GM21360 (cell line): Measurements from ENCODE around the gene PMM2.
A peak's percentile ranks its signal among the peaks of the same experiment; 100 is the strongest.

Source experiments
- ATAC-seq: cut with Tn5 transposase; IDR thresholded peaks from one replicate; pipeline ENCODE4 v1.9.1; 2021; ENCODE audit warnings: mild to moderate bottlenecking, moderate library complexity; ENCODE audit not compliant: unreplicated experiment

The PMM2 gene

DNA sequence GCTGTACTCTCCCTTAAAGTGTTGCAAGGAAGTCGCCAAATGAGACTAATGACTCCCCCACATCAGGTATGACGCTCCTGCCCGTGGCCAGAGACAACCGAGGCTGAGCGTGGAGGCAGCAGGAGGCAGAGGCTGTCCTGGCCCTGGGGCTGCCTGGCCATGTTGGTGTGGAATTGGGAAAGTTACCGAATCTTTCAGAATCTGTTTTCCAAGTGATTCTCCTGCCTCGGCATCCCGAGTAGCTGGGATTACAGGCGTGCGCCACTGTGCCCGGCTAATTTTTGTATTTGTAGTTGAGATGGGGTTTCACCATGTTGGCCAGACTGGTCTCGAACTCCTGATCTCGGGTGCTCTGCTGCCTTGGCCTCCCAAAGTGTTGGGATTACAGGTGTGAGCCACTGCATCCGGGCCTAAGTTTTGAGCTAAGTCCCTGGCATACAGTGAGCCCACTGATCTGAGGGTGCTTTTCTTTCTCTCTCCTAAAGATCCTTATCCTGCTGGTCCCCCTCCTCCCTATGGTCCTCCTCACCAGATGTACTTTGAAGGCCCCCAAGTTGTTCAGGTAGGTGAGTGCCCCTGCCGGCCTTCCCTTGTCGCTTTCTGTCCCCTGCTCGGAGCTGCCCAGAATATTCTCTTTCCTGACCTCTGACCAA, 85.2 kb downstream of the PMM2 start:
- no peak for ATAC-seq

GRCh38 chr16:8885674-8886592, 88.3 kb downstream of the PMM2 start:
- ATAC-seq: no peak

GRCh38 chr16:8886593-8887430, 89.2 kb downstream of the PMM2 start:
- ATAC-seq: no peak

GRCh38 chr16:8887431-8887765, 89.8 kb downstream of the PMM2 start:
- no peak for ATAC-seq

GRCh38 chr16:8887952-8888560, 90.4 kb downstream of the PMM2 start:
- ATAC-seq: no peak

DNA sequence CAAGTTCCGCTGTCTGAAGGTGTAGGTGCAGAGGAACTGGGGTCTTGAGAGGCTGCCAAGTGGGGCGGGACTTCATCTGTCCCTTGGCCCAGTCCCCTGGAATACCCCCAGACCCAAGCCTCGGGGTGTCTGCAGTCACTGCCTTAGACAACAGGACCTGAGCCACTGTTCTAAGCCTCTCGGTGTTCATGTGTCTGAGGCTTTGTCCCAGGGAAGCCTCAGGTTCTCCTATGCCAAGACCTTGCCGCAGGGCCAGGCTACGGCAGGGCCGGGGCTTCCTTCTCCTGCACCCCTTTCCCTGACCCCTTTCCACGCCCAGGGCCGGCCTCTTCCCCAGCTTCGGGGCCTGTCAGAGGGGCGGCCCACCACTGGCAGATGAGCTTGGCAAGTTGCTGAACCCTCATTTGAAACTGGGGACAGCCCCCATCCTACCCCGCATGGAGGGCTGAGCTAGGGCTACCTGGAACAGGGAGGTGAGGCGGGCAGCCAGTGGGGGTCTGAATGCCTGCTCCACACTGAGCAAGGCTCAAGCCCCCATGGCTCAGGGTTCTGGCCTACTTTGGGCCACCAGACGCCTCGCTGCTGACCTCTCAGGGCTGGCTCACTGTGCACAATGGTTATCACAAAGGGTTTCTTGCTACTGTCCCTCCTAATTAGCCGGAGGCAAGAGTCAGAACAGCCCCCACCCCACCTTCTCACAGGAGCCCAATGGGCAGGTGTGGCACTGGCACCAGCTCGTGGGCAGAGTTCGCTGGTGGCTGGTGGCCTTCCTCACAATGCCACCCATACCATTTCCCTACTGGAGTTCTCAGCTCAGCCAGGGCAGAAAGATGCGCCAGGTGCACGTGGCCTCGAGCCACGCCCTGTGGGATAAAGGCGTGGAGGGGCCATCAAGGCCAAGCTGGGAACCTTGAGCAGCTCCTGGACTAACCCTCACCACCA, 91.6 kb downstream of the PMM2 start:
- ATAC-seq: no peak

GRCh38 chr16:8889893-8890548, 92.4 kb downstream of the PMM2 start:
- no peak for ATAC-seq

GRCh38 chr16:8890549-8890921, 92.9 kb downstream of the PMM2 start:
- ATAC-seq: no peak

DNA sequence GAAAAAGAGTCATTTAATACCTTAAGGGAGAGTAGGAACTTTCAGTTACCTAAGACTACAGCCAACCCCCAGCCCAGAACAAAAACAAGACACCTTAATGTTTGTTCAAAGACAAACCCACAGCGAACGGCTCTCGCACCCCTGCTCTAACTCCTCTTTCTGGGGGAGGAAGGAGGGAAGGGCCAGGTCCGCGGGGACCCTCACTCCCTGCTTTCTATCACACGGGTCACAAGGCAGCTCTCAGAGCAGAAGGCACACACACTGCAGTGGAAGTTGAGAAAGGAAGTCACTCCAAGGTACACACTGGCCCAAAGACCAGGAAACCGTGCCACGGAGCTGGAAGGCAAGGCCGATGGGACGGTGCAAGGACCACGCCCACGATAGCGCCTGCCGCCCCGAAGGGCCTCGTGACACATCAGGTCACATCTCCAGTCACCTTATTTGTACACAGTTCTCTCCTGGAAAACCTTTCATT, 94.5 kb downstream of the PMM2 start:
- ATAC-seq: peak; percentile 28

GRCh38 chr16:8893426-8893825, 95.8 kb downstream of the PMM2 start:
- no peak for ATAC-seq

- ATAC-seq: no peak
Observed at GRCh38 chr16:8893976-8894690, 96.5 kb downstream of the PMM2 start.

- no peak for ATAC-seq
Observed at GRCh38 chr16:8894736-8895334, 97.2 kb downstream of the PMM2 start.

DNA sequence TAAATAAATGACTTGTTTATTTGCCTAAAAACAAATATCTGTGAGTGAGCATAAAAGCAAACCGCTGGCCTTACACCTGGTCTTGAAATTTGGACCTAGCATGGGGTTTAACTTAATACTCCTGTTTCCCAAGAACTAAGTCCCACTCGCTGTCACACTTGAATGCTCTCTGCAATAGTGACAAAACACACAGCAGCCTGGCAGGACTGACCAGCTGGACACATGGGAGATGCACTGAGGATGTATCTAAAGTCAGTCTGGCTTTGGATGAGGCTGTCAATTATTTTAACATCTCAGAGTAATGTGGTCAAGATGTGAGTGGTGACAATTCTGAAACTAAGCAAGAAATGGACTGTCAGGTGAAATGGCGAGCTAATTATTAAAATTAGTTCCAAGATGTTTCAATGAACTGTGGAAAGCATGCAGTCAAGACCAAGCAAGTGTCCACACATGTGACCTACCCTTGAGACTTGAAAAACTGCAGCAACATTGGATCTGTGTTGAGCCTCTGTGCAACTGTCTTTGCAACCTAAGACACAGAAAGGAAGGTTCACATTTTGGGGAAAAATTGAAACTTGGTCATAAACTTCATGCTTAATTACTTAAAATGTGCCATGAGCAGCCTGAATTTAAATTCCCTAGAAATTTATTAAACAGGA, 101.2 kb downstream of the PMM2 start:
- ATAC-seq: no peak
